HG02571 (cell line): Measurements from ENCODE around the gene KLHDC8A.
"Not testable (repeated sequence)": the region's sequence is repeated elsewhere in the genome, so short reads cannot be mapped to it uniquely, and the experiment has no call there.

Source experiments
- ATAC-seq: cut with Tn5 transposase; IDR thresholded peaks from one replicate; pipeline ENCODE4 v1.9.1; 2021; ENCODE audit warnings: mild to moderate bottlenecking, moderate library complexity; ENCODE audit not compliant: unreplicated experiment

The KLHDC8A gene

GRCh38 chr1:205356440-205357139 lies at the start of gene KLHDC8A:
Gene KLHDC8A, minus strand, starts transcription at chr1:205356922. Its CDS starts 13,318 bp downstream, at chr1:205343604.
- no peak for ATAC-seq

- not testable (repeated sequence) for ATAC-seq
Measured at GRCh38 chr1:205406252-205406651, 49.5 kb upstream of the KLHDC8A start.

- ATAC-seq = not testable (repeated sequence)
Measured at GRCh38 chr1:205404484-205404883, 47.8 kb upstream of the KLHDC8A start.

- ATAC-seq = no peak
Measured at GRCh38 chr1:205398586-205398985, 41.9 kb upstream of the KLHDC8A start.

- no peak for ATAC-seq
Measured at GRCh38 chr1:205396967-205397616, 40.4 kb upstream of the KLHDC8A start.

GRCh38 chr1:205395616-205396015 lies 38.9 kb upstream of the KLHDC8A start:
- ATAC-seq = no peak

- no peak for ATAC-seq
Measured at GRCh38 chr1:205392650-205393049, 35.9 kb upstream of the KLHDC8A start.

GRCh38 chr1:205391386-205391785 lies 34.7 kb upstream of the KLHDC8A start:
- ATAC-seq = no peak

- no peak for ATAC-seq
Measured at GRCh38 chr1:205387845-205388244, 31.1 kb upstream of the KLHDC8A start.

- ATAC-seq = not testable (repeated sequence)
Measured at GRCh38 chr1:205382990-205383389, 26.3 kb upstream of the KLHDC8A start.

GRCh38 chr1:205382561-205382960 lies 25.8 kb upstream of the KLHDC8A start:
- no peak for ATAC-seq

- no peak for ATAC-seq
Measured at GRCh38 chr1:205381305-205381704, 24.6 kb upstream of the KLHDC8A start.

- ATAC-seq = no peak
Measured at GRCh38 chr1:205380882-205381281, 24.2 kb upstream of the KLHDC8A start.

GRCh38 chr1:205379056-205379455 lies 22.3 kb upstream of the KLHDC8A start:
- no peak for ATAC-seq

GRCh38 chr1:205377355-205377754 lies 20.6 kb upstream of the KLHDC8A start:
- ATAC-seq = no peak

GRCh38 chr1:205376739-205377138 lies 20.0 kb upstream of the KLHDC8A start:
- no peak for ATAC-seq

- no peak for ATAC-seq
Measured at GRCh38 chr1:205375835-205376545, 19.3 kb upstream of the KLHDC8A start.

GRCh38 chr1:205374210-205375078 lies 17.7 kb upstream of the KLHDC8A start:
- ATAC-seq = no peak

GRCh38 chr1:205373798-205374175 lies 17.1 kb upstream of the KLHDC8A start:
- no peak for ATAC-seq

GRCh38 chr1:205373022-205373797 lies 16.5 kb upstream of the KLHDC8A start:
- ATAC-seq = no peak
